Sigmoid colon (tissue), 3 donors: ENCODE measurements around the gene PTPA.

ENCODE experiments used
- CTCF ChIP-seq, 4 experiments: fragments of 450-650 bp in 3 of 4; fragments of 200-600 bp in 1 of 4; IDR thresholded peaks; one replicate each; pipeline ENCODE4 v1.5.1; 2016 to 2019; ENCODE audit warnings: antibody characterized with exemption in 4 of 4, mild to moderate bottlenecking in 3 of 4, moderate library complexity in 2 of 4
- POLR2A ChIP-seq, 2 donors: fragments of 450-650 bp; IDR thresholded peaks; one replicate each; pipeline ENCODE4 v1.6.1; 2016; ENCODE audit warnings: antibody characterized with exemption in 2 of 2, mild to moderate bottlenecking in 2 of 2, moderate library complexity in 2 of 2

GRCh38 chr9:129175825-129176633 lies 64.8 kb downstream of the PTPA start:
- TF ChIP-seq CTCF (IDR thresholded peaks at IDR 0.05), result no peak
- peak; percentile 62 to 75 for TF ChIP-seq POLR2A (IDR thresholded peaks at IDR 0.05)
